Renal cortex interstitium (tissue), 11 donors: Measurements from ENCODE around the gene LRRN2. TPM values are rescaled to one million over a fixed set of nuclear protein-coding genes. Genes with fewer than 3 reads are reported as not detected.
A peak's percentile ranks its signal among the peaks of the same experiment; 100 is the strongest.
"Not testable (repeated sequence)": the region's sequence is repeated elsewhere in the genome, so short reads cannot be mapped to it uniquely, and the experiment has no call there.

ENCODE experiments used
- DNase-seq, 11 donors: peaks; one replicate each; pipeline ENCODE4 v3.0.0-alpha.2; 2013; ENCODE audit warnings: low read depth in 9 of 11, low spot score in 4 of 11; ENCODE audit errors: extremely low read depth in 1 of 11
- polyA plus RNA-seq, 3 donors: library from polyadenylated mRNA; unstranded; fragments of 120-200 nt; gene quantifications; one replicate each; pipeline ENCODE4 v1.2.1, GENCODE V29; 2013; ENCODE audit not compliant: insufficient read length in 3 of 3

The LRRN2 gene
- polyA plus RNA-seq, 3 donors, result 10.8 to 14.2 (median 13.4) TPM

DNA sequence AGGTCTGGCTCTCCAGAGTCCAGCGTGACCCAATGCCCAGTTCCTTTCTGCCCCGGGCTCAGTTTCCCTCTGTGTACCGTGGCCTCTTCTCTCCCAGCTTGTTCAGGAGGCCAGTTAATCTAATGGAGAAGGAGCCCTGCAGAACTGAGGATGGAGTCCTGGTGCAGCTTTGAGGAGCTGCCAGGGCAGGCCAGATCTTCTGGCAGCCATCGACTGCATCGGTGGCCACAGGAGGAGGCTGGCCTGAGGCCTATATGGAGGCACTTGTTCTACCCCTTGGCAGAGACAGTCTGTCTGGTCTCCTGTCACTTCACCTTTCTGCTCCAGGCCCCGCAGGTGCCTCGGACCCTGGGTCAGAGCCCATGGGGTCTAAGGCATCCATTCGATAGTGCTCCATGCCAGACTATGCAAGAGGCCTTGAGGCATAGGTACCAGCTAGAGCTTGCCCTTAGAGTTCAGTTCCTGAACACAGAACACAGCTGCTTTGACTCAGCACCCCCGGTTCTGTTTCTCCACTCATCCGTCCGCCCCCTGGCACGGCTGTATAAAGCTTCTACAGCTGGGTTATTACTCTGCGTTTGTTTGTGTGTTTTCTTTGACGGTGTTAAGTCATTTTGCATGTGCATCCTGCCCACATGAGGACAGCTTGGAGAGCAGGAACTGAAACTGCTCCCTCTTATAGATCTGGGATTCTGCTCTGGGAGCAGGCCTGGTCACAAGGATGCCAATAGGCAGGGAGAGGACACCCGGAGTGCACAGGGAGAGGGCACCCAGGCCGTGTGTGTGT is 18.5 kb upstream of the LRRN2 start:
- no peak for DNase-seq

DNA sequence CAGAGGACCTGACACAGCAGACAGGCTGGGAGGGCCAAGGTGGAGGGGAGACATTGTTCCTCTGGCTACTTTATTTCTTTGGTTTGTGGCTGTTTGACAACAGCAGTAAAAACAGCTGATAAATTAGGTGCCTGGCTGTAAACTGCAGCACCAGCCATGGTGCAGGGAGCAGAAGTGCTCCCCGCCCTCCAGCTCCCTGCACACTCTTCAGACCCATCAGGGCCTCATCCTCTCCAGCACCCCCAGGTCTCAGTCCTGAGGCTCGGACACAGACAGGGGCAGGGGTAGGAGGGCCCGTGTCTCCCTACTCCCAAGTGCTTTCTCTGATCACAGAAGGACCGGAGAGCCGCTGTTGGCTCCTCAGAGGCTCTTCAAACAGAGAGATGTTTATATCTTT is 17.7 kb upstream of the LRRN2 start:
- no peak for DNase-seq

DNA sequence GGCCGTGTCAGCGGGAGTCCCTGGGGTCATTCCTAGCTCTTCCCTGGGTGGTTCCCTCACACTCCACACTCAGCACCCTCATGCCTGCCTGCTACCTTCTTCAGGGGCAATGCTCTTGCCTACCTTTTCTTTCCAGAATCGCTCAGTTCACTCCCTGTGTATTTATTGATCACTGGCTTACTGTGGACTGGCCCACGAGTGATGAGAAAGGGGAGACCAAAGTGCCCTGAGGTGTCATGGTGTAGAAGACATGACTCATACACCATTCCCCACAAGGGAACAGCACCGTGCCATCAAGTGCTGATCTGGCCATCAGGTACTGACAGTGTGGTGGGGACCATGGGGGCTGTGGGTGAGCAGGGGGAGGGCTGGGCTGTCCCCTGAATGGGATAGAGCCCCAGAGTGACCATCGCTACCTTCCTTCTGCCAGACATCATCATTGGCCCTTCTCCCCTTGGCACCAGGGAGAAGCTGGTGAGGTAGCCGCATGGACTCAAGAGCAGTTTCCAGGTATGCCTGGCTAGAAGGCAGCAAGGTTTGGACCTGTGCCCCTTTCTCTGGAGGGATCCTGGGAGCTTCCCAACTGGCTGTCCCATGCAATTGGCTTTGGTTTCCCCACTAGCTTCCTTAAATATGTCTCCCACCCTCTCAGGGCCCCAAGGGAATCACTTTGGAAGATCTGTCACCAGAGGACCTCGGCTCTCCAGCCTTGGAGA is 17.2 kb upstream of the LRRN2 start:
- DNase-seq, result no peak

DNA sequence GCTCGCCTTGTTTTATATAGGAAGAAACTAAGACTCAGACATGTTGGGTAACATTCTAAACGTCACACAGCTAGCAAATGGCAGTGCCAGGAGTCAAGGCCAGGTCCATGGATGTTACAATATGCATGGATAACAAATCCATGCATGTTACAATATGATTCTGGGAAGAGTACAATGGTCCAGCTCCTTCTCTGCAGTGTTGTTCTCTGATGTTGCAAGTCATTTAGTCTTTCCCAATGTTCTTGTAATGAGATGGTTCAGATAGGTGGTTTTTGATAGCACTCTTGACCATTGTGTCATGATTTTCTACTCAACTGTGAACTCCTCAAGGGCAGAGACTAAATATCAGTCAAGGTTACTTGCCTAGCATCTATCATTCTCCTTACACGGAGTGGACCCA is 15.7 kb upstream of the LRRN2 start:
- no peak for DNase-seq

GRCh38 chr1:204697893-204698292 is 12.4 kb upstream of the LRRN2 start:
- no peak for DNase-seq

DNA sequence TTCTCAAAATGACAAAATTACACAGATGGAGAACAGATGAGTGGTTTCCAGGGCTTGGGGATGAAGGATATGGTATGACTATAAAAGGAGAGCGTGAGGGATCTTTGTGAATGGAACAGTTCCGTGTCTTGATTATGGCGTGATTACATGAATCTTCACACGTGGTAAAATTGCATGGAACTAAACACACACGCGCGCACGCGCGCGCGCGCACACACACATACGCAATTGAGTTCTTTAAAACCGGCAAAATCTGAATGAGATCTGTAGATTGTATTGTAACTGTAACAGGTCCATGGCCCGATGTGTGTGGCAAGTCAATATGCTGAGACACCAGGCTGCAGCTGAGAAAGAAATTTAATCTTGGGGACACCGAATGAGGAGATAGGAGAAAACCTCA is 11.1 kb upstream of the LRRN2 start:
- DNase-seq, result no peak

GRCh38 chr1:204695692-204696091 is 10.2 kb upstream of the LRRN2 start:
- no peak for DNase-seq

DNA sequence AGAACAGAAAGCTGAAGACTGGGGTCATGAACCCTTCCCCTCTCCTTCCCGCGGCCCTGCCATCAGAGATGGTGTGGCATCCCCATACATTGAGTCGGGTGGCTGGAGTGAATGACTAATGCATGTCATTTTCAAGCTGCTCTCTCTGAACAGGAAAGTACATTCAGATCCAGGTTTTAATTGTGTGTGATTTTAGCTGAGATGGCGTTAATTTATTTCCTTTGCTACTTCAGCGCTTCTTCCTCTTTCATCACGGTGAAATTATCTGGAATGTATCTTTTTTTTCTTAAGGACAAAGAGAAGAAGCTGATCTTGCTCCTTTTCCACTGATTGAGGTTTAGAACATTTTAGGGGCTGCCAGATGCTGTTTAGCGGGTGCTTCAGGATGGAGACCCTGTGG is 8.6 kb upstream of the LRRN2 start:
- DNase-seq, result no peak

DNA sequence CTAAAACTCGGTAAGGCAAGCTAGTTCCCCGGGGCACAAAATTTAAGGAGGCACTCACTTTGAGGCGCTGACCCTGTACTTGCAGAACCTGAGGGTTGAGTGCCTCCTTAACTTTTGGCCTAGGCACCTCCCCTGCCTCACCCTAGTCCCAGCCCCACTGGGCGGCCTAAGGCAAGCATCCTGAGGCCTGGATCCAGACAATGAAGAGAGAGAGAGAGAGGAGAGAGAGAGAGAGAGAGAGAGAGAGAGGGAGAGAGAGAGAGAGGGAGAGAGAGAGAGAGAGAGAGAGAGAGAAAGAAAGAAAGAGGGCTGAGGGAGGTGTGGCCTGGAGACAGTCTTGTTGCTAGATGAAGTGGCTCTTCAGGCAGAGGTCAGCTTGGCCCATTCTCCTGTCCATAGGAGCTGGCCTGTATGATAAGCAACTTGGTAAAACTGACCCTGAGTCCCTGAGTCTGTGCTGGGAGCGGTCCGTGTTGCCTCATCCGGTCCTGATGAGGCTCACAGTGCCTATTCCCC is 7.4 kb upstream of the LRRN2 start:
- no peak for DNase-seq

DNA sequence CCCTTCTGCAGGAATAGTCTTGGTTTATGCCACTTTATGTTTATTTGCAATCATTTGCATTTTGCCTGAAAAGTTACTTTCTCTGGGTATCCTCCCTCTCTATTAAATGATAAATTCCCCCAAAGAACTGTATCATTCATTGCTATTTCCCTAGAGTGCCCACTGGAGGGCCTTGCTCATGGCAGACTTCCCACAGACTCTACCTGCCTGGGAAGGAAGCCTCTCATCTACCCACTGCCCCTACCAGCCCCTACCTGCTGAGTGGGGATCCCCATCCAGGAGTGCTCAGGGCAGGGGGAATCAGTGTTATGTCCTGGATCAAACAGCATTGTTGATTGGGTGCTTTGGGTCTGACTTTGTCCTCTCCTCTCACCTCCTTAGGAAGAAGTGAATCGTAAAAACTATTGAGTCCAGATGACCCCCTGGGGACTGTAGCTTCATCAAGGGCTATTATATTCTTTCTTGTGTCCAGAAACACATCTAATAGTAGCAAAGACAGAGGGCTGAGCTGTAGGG is 6.8 kb upstream of the LRRN2 start:
- no peak for DNase-seq

GRCh38 chr1:204691328-204691730 is 5.8 kb upstream of the LRRN2 start:
- not testable (repeated sequence) for DNase-seq

DNA sequence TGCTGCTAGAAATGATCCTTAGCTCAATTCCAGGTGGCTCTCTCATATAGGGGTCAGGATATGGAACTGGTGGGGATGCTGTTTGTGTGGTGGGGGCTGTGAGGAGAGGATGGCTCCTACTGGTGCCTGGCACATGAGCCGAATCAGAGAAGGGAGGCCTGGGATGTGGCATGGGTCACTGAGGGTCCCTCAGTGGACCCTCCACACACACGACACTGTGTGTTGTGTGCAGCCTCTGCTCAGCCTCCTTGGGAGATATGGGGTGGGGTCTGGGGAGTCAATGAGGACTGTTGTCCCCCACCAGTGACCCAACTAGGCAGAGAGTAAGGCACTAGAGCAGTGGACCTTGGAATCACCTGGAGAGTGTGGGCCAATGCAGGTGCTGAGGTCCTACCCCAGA is 3.2 kb upstream of the LRRN2 start:
- DNase-seq, result no peak

DNA sequence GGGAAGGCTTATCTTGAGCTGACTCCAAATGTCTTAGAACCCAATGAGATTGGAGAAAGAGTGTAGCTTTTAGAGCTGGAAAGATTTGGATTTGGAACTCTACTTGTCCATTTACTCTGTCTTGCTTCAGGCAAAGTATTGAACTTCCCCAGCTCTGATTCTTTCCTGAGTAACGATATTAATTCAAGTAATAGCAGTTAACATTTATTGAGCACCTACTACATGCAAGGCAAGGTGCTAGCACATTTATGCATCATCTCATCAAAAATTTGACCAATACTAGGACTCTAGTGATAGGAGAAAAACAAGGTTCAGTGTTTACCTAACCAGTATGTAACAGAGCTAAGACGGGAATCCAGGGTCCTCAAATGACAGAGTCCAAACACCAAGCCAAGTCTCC is 2.5 kb upstream of the LRRN2 start:
- no peak for DNase-seq

DNA sequence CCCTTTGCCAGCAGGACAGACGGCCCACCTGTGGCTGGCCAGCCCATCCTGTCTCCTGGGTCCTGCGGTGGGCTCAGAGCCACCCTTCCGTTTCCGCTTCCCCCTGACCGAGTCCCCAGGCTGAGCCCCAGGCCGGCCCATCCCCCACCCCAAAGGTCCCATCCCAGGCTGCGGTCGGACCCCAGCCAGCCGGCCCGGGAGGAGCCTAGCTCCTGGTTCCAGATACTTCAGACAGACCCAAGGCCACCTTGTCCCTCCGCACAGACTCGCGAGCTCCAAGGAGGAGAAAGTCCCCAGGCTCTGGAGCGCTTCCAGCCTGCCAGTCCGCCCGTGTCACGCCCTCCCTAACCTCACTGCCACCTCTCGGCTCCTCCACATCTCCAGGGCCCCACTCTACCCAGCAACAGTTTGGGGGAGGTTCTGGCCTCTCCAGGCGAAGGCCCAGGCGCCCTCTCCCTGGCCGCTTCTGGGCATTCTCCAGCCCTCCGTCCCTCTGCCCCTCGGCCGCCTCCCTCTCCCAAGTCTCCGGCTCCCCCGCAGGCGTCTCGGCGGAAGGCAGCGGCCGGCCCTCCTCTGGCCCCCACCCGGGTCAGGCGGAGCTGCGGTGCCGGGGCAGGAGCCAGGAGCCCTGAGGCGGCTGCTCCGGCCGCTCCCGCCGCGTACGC is 835 bp downstream of the LRRN2 start:
- peak in 1 of 11 donors; percentile 32 for DNase-seq

DNA sequence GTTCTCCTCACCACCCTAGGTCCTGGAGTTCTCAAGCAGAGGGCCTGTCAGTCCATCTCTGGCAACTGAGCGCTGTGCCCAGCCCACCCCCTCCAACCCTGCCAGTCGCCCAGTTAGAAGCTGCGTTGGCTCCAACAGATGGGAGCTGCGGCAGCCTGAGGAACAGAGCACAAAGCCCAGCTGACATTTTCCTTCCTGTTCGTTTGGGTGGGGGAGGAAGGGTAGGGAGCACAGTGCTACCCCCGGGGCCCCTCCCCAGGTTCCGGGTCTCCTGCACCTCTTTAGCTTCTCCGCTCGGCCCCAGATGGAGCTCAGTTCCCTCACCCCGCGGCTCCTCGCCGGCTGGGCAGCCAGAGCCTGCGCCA is 1.4 kb downstream of the LRRN2 start:
- no peak for DNase-seq

DNA sequence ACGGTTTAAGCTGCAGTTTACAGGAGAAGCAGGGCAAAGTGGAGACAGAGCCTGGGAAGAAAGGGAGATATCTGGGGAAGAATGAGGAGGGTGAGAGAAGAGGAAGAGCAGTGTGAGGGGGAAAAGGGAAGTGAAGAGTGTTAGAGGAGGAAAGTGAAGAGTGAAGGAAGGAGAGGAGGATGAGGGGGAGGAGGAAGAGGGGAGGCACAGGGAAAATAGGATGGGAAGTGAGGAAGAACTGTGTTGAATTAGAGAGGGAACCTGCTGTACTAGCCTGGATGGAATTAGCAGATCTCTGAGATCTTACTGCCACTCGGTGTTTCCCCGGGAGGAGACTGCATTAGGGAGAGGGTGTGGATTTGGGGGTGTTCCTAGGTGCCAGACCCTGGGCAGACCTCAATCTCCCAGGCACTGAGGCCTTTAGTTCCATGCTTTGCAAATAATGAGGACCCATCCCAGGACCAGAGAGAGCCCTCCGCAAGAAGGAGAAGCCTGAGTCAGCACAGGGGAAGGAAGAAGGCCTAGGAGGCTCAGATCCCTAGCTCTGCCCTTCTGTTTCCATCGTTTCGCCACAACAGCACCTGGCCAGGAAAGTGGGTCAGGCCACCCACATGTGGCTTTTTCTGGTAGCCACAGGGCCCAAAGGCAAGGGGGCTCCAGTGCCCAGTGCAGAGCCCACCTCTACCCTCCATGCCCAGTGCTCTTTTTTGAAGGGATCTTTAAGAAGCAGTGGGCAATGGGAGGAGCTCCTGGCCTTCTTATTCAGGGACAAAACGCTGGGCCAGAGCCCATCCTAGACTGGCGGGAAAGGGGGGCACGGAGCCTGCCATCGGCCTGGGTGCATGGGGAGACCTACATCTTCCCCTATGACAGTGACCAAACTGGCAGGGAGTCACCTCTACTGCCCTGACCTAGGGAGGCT is 2.0 kb downstream of the LRRN2 start:
- DNase-seq, result no peak

GRCh38 chr1:204680461-204680860 is 5.1 kb downstream of the LRRN2 start:
- no peak for DNase-seq

DNA sequence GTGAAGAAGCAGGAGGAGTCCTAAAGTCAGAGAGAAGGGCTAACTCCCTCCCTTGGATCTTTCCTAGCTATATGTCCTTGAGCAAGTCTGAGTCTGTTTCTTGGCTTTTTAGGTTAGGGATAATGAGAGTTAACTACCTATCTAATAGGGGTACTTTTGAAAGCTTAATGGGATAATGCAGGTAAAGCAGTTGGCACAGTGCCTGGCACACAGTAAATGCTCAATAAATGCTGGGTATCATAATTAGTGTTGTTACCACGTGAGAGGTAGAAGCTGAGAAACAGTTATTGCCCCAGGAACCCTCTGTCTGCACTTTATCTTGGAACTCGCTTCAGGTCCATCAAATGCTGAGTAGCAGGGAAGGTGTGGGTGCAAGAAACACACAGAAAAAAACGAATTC is 5.5 kb downstream of the LRRN2 start:
- no peak for DNase-seq
